NCI-H774 (cell line): ENCODE data around the gene SMARCE1.

Source experiments
- DNase-seq: peaks from one replicate; lab custom pipeline; 2025; lab: John Stamatoyannopoulos, UW

SMARCE1 gene

DNA sequence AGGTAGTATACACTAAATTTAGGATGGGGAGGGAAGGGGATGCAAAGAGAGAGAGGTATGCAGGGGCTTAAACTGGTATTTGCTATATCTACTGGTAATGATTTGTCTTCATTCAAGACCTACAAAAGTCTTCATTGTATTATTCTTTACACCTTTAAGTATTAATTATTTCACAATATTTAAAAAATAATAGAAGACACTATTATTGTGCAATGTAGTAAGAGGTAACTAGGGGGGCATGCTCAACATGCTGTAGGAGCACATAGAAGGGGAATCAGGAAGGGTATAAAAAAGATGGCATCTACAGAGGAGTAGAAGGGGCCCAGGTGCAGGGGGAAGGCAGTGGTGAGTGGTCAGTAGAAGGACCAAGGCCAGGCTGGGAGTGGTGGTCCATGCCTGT, 67.5 kb downstream of the SMARCE1 start:
- DNase-seq: no peak

GRCh38 chr17:40579471-40579870, 68.1 kb downstream of the SMARCE1 start:
- no peak for DNase-seq

GRCh38 chr17:40577611-40578065, 70.0 kb downstream of the SMARCE1 start:
- no peak for DNase-seq

GRCh38 chr17:40576113-40576740, 71.4 kb downstream of the SMARCE1 start:
- no peak for DNase-seq
